Measurements from ENCODE around the gene RNU1-3.
"Not testable (repeated sequence)": the region's sequence is repeated elsewhere in the genome, so short reads cannot be mapped to it uniquely, and the experiment has no call there.

The RNU1-3 gene

DNA sequence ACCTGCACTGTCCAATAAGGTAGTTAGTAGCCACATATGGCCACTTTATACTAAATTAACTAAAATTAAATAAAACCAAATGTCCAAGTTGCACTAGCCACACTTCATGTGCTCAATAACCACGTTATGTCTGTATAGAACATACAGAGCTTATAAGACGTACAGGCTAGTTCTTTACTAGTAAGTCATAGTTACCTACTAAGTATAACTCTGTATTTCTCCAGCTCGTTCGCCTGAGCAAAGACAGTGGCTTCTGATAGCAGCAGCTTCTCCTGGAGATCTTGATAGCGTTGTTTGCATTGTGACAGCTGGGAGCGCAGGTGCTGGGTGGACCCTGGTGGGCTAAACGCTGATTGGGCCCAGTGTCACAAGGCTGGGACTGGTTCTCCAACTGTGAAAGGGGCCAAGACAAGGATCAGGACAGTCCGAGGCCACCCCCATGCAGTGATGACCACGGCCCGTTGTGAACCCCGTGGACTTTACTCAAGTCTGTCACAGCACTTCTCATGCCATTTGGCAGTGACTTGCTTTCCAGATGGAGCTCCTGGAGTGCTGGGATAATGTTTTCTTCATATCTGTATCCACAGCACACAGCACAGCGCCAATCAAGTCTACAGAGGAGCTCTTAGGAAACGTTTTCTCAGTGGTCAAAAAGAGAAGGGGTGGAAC, 20.5 kb upstream of the RNU1-3 start:
- H4K20me1 ChIP-seq (ENCODE audit: insufficient read depth); H3K4me3 ChIP-seq (IDR thresholded peaks at IDR 0.05; ENCODE audit: insufficient read depth, low read depth, low read length); H3K27me3 ChIP-seq (ENCODE audit: insufficient read depth, low read depth); H3K36me3 ChIP-seq (ENCODE audit: insufficient read depth); H2AFZ ChIP-seq (ENCODE audit: low read depth); H3K27ac ChIP-seq; H3K79me2 ChIP-seq (ENCODE audit: insufficient read depth, low read depth); H3K4me2 ChIP-seq; H3K9ac ChIP-seq: not testable (repeated sequence)
- peaks cover 18% of the 10 kb centered on the region for H3K4me1 ChIP-seq (ENCODE audit: low read depth, poor library complexity, severe bottlenecking)

DNA sequence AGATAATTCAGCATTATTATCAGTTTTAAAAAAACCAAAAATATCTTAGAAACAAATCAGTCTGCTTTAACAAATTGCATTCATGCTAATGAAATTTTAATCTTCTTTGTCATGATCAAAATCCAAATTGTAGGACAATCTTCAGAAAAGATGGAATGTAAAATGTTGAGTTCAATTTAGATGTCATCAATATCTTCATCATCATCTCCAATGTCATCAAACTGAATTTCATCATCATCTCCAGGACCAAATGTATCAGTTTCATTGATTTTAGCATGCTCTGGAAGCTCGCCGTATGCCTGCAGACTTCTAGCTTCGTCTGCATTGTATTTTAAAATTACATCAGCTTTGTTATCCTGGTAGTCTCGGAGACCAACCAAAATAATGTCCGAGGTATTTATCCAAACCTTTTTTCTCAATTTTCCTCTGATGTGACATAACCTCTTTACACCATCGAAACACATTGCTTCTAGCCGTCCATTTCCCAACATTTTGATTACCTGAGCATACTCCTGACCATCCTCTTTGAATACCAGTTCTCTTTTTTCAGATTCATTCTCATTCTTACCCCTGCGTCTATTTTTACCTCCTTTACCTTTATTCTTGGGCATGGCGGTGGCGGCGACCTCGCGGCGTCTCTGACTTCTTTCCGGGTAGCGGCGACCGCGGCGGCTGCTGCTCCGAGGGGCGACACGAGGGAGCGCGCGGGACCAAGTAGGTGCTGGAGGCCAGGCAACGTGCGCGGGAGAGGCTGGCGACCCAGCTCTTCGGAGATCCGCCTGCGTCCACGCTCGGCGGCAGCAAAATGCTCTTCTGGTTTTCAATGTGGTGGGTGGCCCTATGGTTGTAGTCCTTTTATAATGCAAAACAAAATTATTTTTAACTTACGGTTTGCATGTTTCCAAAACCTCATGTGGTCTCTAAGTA, 19.0 kb upstream of the RNU1-3 start:
- not testable (repeated sequence) for H3K4me3 ChIP-seq (IDR thresholded peaks at IDR 0.05; ENCODE audit: insufficient read depth, low read depth, low read length); H4K20me1 ChIP-seq (ENCODE audit: insufficient read depth); H3K36me3 ChIP-seq (ENCODE audit: insufficient read depth); H3K79me2 ChIP-seq (ENCODE audit: insufficient read depth, low read depth); H3K27me3 ChIP-seq (ENCODE audit: insufficient read depth, low read depth); H3K9ac ChIP-seq; H3K27ac ChIP-seq
- peaks cover 18% of the 10 kb centered on the region for H3K4me1 ChIP-seq (ENCODE audit: low read depth, poor library complexity, severe bottlenecking)
- peak overlapping the region; percentile 38; the same call in 1 of the 2 replicates for H3K4me2 ChIP-seq
- H2AFZ ChIP-seq (ENCODE audit: low read depth), result peak overlapping the region; percentile 34; the same call in 1 of the 2 replicates

DNA sequence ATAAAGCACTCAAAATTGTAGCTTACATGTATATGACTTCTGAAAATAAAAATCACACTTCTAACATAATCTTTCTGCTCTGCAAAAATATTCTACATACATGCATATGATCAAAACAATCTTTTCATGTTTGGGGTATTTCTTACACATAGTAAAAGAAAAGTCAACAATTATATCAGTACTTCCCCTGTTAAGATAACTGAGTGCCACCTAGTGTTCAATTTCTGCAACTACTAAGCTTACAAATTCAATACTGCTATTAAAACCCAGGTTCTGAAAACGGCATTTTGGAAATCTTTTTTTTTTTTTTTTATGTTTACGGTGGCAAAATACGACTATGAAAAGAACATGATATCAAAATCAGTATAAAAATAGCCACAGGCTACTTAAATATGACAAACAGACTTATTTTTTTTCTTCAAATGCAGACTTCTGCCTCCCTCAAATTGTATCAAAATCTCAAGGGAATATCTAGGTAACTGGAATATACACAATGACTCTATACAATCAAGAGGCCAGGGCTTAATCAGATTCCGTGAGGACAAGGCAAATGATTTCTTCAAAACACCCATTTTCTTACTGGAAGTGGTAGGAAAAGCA, 18.1 kb upstream of the RNU1-3 start:
- not testable (repeated sequence) for H3K9ac ChIP-seq; H3K27ac ChIP-seq; H3K36me3 ChIP-seq (ENCODE audit: insufficient read depth); H3K79me2 ChIP-seq (ENCODE audit: insufficient read depth, low read depth); H3K27me3 ChIP-seq (ENCODE audit: insufficient read depth, low read depth); H2AFZ ChIP-seq (ENCODE audit: low read depth); H4K20me1 ChIP-seq (ENCODE audit: insufficient read depth); H3K4me3 ChIP-seq (IDR thresholded peaks at IDR 0.05; ENCODE audit: insufficient read depth, low read depth, low read length)
- H3K4me2 ChIP-seq, result peak overlapping the region; percentile 9; the same call in 1 of the 2 replicates
- TF ChIP-seq, protein P1, sequence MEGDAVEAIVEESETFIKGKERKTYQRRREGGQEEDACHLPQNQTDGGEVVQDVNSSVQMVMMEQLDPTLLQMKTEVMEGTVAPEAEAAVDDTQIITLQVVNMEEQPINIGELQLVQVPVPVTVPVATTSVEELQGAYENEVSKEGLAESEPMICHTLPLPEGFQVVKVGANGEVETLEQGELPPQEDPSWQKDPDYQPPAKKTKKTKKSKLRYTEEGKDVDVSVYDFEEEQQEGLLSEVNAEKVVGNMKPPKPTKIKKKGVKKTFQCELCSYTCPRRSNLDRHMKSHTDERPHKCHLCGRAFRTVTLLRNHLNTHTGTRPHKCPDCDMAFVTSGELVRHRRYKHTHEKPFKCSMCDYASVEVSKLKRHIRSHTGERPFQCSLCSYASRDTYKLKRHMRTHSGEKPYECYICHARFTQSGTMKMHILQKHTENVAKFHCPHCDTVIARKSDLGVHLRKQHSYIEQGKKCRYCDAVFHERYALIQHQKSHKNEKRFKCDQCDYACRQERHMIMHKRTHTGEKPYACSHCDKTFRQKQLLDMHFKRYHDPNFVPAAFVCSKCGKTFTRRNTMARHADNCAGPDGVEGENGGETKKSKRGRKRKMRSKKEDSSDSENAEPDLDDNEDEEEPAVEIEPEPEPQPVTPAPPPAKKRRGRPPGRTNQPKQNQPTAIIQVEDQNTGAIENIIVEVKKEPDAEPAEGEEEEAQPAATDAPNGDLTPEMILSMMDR (conservative IDR thresholded peaks at IDR 0.05; ENCODE audit: low read depth, low read length), result peak; percentile 21; the same call in 1 of the 2 replicates
- peaks cover 18% of the 10 kb centered on the region for H3K4me1 ChIP-seq (ENCODE audit: low read depth, poor library complexity, severe bottlenecking)

DNA sequence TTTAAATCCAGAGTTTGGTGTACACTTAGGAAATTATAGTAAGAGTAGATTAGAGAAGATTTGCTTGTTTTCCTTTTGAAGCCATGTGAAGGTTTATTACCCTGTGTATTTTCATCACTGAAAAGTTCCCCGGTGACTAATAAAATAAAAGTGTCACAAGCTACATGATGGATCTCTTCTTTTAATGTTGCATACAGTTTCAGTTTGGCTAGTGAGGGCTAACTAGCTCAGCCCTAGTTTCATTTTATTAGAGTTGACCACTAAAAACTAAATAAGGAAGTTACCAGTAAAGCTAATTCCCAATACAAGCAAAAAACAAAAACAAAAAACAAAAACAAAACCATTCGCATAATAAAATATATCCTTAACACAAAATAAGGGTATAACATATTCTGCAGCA, 17.4 kb upstream of the RNU1-3 start:
- Histone ChIP-seq H3K4me1 (ENCODE audit: low read depth, poor library complexity, severe bottlenecking) (peaks cover 25% of the 10 kb centered on the region), H3K4me2 (peak overlapping the region; percentile 29; the same call in 1 of the 2 replicates)
- H4K20me1 ChIP-seq (ENCODE audit: insufficient read depth); H2AFZ ChIP-seq (ENCODE audit: low read depth); H3K4me3 ChIP-seq (IDR thresholded peaks at IDR 0.05; ENCODE audit: insufficient read depth, low read depth, low read length); H3K36me3 ChIP-seq (ENCODE audit: insufficient read depth); H3K9ac ChIP-seq; H3K27ac ChIP-seq; H3K79me2 ChIP-seq (ENCODE audit: insufficient read depth, low read depth); H3K27me3 ChIP-seq (ENCODE audit: insufficient read depth, low read depth): not testable (repeated sequence)

DNA sequence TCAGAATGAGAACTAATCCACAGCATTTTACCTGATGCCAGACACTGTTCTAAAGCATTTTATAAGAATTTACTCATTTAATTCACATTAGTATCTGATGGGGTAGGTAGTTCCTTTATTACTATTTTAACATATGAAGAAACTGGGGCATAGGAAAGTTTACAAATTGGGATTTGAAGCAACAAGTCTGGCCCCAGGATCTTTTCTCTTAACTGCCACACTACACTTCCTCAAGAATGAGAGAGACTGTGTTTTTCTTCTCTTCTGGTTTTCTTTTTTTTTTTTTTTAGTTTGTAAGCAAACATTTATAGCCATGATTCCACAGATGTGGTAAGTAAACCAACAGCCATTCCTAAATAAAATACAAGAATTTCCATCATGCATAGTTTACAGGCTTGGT, 16.1 kb upstream of the RNU1-3 start:
- H4K20me1 ChIP-seq (ENCODE audit: insufficient read depth); H2AFZ ChIP-seq (ENCODE audit: low read depth); H3K27me3 ChIP-seq (ENCODE audit: insufficient read depth, low read depth); H3K4me3 ChIP-seq (IDR thresholded peaks at IDR 0.05; ENCODE audit: insufficient read depth, low read depth, low read length); H3K36me3 ChIP-seq (ENCODE audit: insufficient read depth); H3K4me2 ChIP-seq; H3K79me2 ChIP-seq (ENCODE audit: insufficient read depth, low read depth); H3K9ac ChIP-seq; H3K27ac ChIP-seq: not testable (repeated sequence)
- H3K4me1 ChIP-seq (ENCODE audit: low read depth, poor library complexity, severe bottlenecking), result peaks cover 36% of the 10 kb centered on the region

DNA sequence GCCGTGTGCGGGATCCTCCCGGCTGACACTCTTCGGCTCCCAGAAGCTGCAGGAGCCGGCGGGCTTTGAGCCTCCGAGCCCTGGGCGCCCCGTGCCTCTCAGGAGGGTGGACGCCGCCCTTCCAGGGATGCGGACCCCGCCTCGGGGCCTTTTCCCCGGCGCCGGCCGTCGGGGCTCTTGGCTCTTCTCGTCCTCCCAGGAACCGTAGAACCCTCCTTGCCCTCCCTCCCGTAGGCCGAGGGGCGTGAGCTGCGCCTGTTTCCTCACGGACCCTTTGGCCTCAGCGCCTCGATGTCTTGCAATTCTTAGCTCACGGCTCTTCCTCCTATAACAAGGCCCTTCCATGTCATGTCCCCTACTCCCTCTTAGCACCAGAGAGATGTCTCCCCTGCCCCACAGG, 13.6 kb upstream of the RNU1-3 start:
- not testable (repeated sequence) for H3K4me3 ChIP-seq (IDR thresholded peaks at IDR 0.05; ENCODE audit: insufficient read depth, low read depth, low read length); H4K20me1 ChIP-seq (ENCODE audit: insufficient read depth); H2AFZ ChIP-seq (ENCODE audit: low read depth); H3K36me3 ChIP-seq (ENCODE audit: insufficient read depth); H3K4me2 ChIP-seq; H3K27ac ChIP-seq; H3K27me3 ChIP-seq (ENCODE audit: insufficient read depth, low read depth); H3K79me2 ChIP-seq (ENCODE audit: insufficient read depth, low read depth); H3K9ac ChIP-seq
- peaks cover 45% of the 10 kb centered on the region for H3K4me1 ChIP-seq (ENCODE audit: low read depth, poor library complexity, severe bottlenecking)
